Smooth muscle cell (in vitro differentiated cells): Measurements from ENCODE around the gene TRERF1. TPM values are rescaled to one million over a fixed set of nuclear protein-coding genes. Genes with fewer than 3 reads are reported as not detected.

Source experiments
- DNase-seq: peaks from one replicate; lab custom pipeline; 2025; ENCODE audit not compliant: unreplicated experiment; lab: John Stamatoyannopoulos, UW
- H2AFZ ChIP-seq: fragments of 200-600 bp; sonication (generic); 2 replicates; pipeline ENCODE4 v1.6.0; 2016; ENCODE audit warnings: antibody characterized with exemption, low read depth, mild to moderate bottlenecking
- H3F3A ChIP-seq: fragments of 200-600 bp; sonication (generic); 2 replicates; pipeline ENCODE4 v1.6.0; 2017; ENCODE audit warnings: antibody characterized with exemption, low read depth
- H3K27ac ChIP-seq: fragments of 200-600 bp; sonication (generic); 2 replicates; pipeline ENCODE4 v1.5.1; 2016; ENCODE audit warnings: low read depth, mild to moderate bottlenecking
- H3K27me3 ChIP-seq: fragments of 200-600 bp; sonication (generic); 2 replicates; pipeline ENCODE4 v1.6.1; 2016; ENCODE audit warnings: low read depth, mild to moderate bottlenecking
- H3K36me3 ChIP-seq: fragments of 200-600 bp; sonication (generic); 2 replicates; pipeline ENCODE4 v1.5.1; 2016; ENCODE audit warnings: low read depth
- H3K4me1 ChIP-seq: fragments of 200-600 bp; sonication (generic); 2 replicates; pipeline ENCODE4 v1.5.1; 2016; ENCODE audit warnings: low read depth
- H3K4me2 ChIP-seq: fragments of 200-600 bp; sonication (generic); 2 replicates; pipeline ENCODE4 v1.6.0; 2016; ENCODE audit warnings: mild to moderate bottlenecking
- H3K4me3 ChIP-seq: fragments of 200-600 bp; sonication (generic); 2 replicates; pipeline ENCODE4 v1.5.1; 2016; ENCODE audit warnings: mild to moderate bottlenecking
- H3K79me2 ChIP-seq: fragments of 200-600 bp; sonication (generic); 2 replicates; pipeline ENCODE4 v1.6.0; 2016; ENCODE audit warnings: low read depth, mild to moderate bottlenecking
- H3K9ac ChIP-seq: fragments of 200-600 bp; sonication (generic); 2 replicates; pipeline ENCODE4 v1.6.0; 2016; ENCODE audit warnings: low read depth
- H3K9me3 ChIP-seq: fragments of 200-600 bp; sonication (generic); replicated peaks from 2 replicates; pipeline ENCODE4 v1.5.1; 2016; ENCODE audit warnings: low read depth
- H4K20me1 ChIP-seq: fragments of 200-600 bp; sonication (generic); 2 replicates; pipeline ENCODE4 v1.6.0; 2016; ENCODE audit warnings: low read depth
- CTCF ChIP-seq: fragments of 200-600 bp; sonication (generic); IDR thresholded peaks from 2 replicates; pipeline ENCODE4 v1.5.1; 2017; ENCODE audit warnings: borderline replicate concordance, mild to moderate bottlenecking, antibody characterized with exemption; ENCODE audit not compliant: insufficient read depth, poor library complexity, severe bottlenecking
- WGBS: methylation state at CpG from one replicate; pipeline ENCODE4 v1.1.7; 2016; ENCODE audit warnings: low lambda C conversion rate; 5-methylcytosine and 5-hydroxymethylcytosine counted together
- polyA plus RNA-seq: library from polyadenylated mRNA; unstranded; fragments of >200 nt; fragmentation: Nextera tagmentation; extraction: Ambion mirVana; gene quantifications from 2 replicates; pipeline ENCODE4 v1.2.1, GENCODE V29; 2016
- total RNA-seq: library from RNA; depleted of rRNA; stranded (reverse); fragments of >200 nt; gene quantifications from 2 replicates; pipeline ENCODE4 v1.2.3, GENCODE V29; 2014

Gene TRERF1
- total and polyA plus RNA-seq, 2 experiments from 2014 or later, result 3.5 to 5.3 TPM

- Histone ChIP-seq H3K79me2 (no peaks in the 10 kb centered on the region), H2AFZ (no peak overlapping the region), H3F3A (no peaks in the 10 kb centered on the region), H3K36me3 (no peaks in the 10 kb centered on the region), H3K27me3 (no peaks in the 10 kb centered on the region), H3K27ac (peak overlapping the region; percentile 59), H3K4me1 (no peaks in the 10 kb centered on the region), H3K9me3 (no peaks in the 10 kb centered on the region), H3K9ac (peak overlapping the region; percentile 30), H3K4me3 (no peak overlapping the region), H3K4me2 (no peak overlapping the region), H4K20me1 (no peaks in the 10 kb centered on the region)
- DNase-seq, result no peak
- no peak for TF ChIP-seq CTCF
- 83% methylated on average over 9 of the region's 9 CpGs for WGBS
Observed at GRCh38 chr6:42292004-42292740, 159.6 kb downstream of the TRERF1 start.

GRCh38 chr6:42287756-42288155, 164.0 kb downstream of the TRERF1 start:
- Histone ChIP-seq H3K9me3 (no peaks in the 10 kb centered on the region), H3K4me3 (no peak overlapping the region), H3K4me2 (no peak overlapping the region), H3K79me2 (no peaks in the 10 kb centered on the region), H3K27me3 (no peaks in the 10 kb centered on the region), H3K9ac (no peak overlapping the region), H3F3A (no peaks in the 10 kb centered on the region), H3K27ac (no peak overlapping the region), H4K20me1 (no peaks in the 10 kb centered on the region), H3K36me3 (no peaks in the 10 kb centered on the region), H2AFZ (no peak overlapping the region), H3K4me1 (no peaks in the 10 kb centered on the region)
- 86% methylated on average over 2 of the region's 2 CpGs for WGBS
- TF ChIP-seq CTCF, result no peak
- DNase-seq, result no peak

GRCh38 chr6:42281570-42281969, 170.2 kb downstream of the TRERF1 start:
- Histone ChIP-seq H3K9me3 (no peaks in the 10 kb centered on the region), H3K27me3 (no peaks in the 10 kb centered on the region), H3K27ac (no peak overlapping the region), H3K36me3 (no peaks in the 10 kb centered on the region), H4K20me1 (no peaks in the 10 kb centered on the region), H2AFZ (no peak overlapping the region), H3K4me1 (no peaks in the 10 kb centered on the region), H3K4me3 (no peak overlapping the region), H3K79me2 (no peaks in the 10 kb centered on the region), H3K9ac (no peak overlapping the region), H3F3A (no peaks in the 10 kb centered on the region), H3K4me2 (no peak overlapping the region)
- WGBS, result 92% methylated on average over 7 of the region's 7 CpGs
- no peak for DNase-seq
- TF ChIP-seq CTCF, result no peak

- Histone ChIP-seq H2AFZ (no peak overlapping the region), H3K79me2 (no peaks in the 10 kb centered on the region), H3K9me3 (no peaks in the 10 kb centered on the region), H4K20me1 (no peaks in the 10 kb centered on the region), H3K4me2 (no peak overlapping the region), H3K4me3 (no peak overlapping the region), H3K27ac (no peak overlapping the region), H3K36me3 (no peaks in the 10 kb centered on the region), H3F3A (no peaks in the 10 kb centered on the region), H3K9ac (no peak overlapping the region), H3K4me1 (no peaks in the 10 kb centered on the region), H3K27me3 (no peaks in the 10 kb centered on the region)
- TF ChIP-seq CTCF, result no peak
- 74% methylated on average over 5 of the region's 5 CpGs for WGBS
- no peak for DNase-seq
Observed at GRCh38 chr6:42280966-42281533, 170.7 kb downstream of the TRERF1 start.
